ENCODE results near the gene SDF4. TPM values are rescaled to one million over a fixed set of nuclear protein-coding genes. Genes with fewer than 3 reads are reported as not detected.
A peak's percentile ranks its signal among the peaks of the same experiment; 100 is the strongest.

SDF4 gene
- total and polyA plus RNA-seq, 2 of the 13 experiments (the other 11 are each of a cell fraction or from before 2014, with no cell fraction given), result 80.8 to 107 TPM

- no peak for TF ChIP-seq BRF2 (CRISPR knock-in tag; IDR thresholded peaks at IDR 0.05)
- TF ChIP-seq ZFP36 (IDR thresholded peaks at IDR 0.05; ENCODE audit: borderline replicate concordance, low read depth, low read length, partially characterized antibody), result no peak
- TF ChIP-seq RBM22 (optimal IDR thresholded peaks at IDR 0.05; ENCODE audit: low read length), result peak; percentile 28
- TF ChIP-seq ZNF431 (CRISPR knock-in tag; IDR thresholded peaks at IDR 0.05; ENCODE audit: borderline replicate concordance, low read depth), result 0 out of 2 replicates have a peak, but pooled peaks have one; percentile 27
- peak; percentile 97 for TF ChIP-seq AKAP8 (CRISPR knock-in tag; IDR thresholded peaks at IDR 0.05)
- peak; percentile 27; the same call in 1 of the 2 replicates for TF ChIP-seq HOXA3 (CRISPR knock-in tag; IDR thresholded peaks at IDR 0.05)
- TF ChIP-seq THYN1 (CRISPR knock-in tag; IDR thresholded peaks at IDR 0.05; ENCODE audit: borderline replicate concordance, low read depth), result no peak
- 0 out of 2 replicates have a peak, but pooled peaks have one; percentile 18 for TF ChIP-seq RBFOX2 (IDR thresholded peaks at IDR 0.05; ENCODE audit: low read depth, low read length)
Measured at GRCh38 chr1:1235016-1235744, 3.4 kb upstream of the SDF4 start (continued).

DNA sequence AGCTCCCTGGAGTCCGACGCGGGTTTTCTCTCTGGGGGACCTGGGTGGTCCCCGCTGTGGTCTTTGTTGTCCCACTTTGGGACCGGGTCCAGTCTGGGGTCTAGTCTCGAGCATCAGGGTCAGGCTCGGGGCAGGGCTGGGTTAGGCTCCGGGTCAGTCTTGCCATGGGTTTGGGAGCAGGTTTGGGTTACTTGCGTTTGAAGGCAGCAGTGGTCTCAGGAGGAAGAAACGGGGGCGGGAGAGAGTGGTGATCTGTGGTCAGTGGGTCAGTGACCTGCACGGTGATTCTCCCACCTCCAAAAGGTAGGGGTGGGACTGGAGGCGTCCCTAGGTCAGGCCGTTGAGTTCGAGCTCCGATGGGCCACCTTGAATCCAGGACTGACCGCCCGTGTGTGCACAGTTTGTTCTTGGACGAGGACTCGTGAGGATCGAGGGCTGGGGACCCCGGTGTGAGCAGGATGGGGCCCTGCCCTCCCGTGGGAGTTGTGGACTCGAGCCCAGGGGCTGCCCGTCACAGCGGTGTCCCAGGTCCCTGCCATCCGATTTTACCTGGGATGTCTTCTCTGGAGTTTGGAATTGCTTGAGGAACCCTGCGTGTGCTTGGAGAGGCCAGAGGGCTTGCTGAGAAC is 2.5 kb upstream of the SDF4 start:
- Histone ChIP-seq H3K4me2 (ENCODE audit: low read depth, low read length) (no peak overlapping the region; the same call in 1 of the 2 replicates), H3K79me2 (ENCODE audit: insufficient read depth, low read length) (peaks cover 26% of the 10 kb centered on the region), H3K4me3 (replicated peaks in 1 of 3; ENCODE audit: insufficient read depth in 1 of 3, low read depth in 2 of 3, low read length in 3 of 3) (no peak overlapping the region), H3K27me3 (ENCODE audit: control insufficient read depth in 1 of 2, insufficient read depth in 2 of 2, low read length in 2 of 2) (no peaks in the 10 kb centered on the region; a peak in 2 of 5 replicates), H3K36me3 (replicated peaks in 1 of 2; ENCODE audit: control insufficient read depth in 1 of 2, insufficient read depth in 2 of 2, low read length in 2 of 2) (no peaks in the 10 kb centered on the region; a peak in 1 of 5 replicates), H3K27ac (ENCODE audit: extremely low read length, insufficient read depth, low read length) (no peak overlapping the region), H3K9me3 (ENCODE audit: low read length) (no peaks in the 10 kb centered on the region), H2AFZ (ENCODE audit: low read length) (no peak overlapping the region), H3K9ac (ENCODE audit: insufficient read depth, low read depth, low read length) (no peak overlapping the region), H4K20me1 (ENCODE audit: insufficient read depth, low read length) (no peaks in the 10 kb centered on the region), H3K4me1 (ENCODE audit: insufficient read depth, low read length) (peaks cover 84% of the 10 kb centered on the region)
- no peak for FAIRE-seq
- intact Hi-C loops (cut with micrococcal nuclease; ENCODE audit: unreplicated experiment), result loop anchor here (5.0 to 10.0 kb wide), 3 partner anchors 59 to 229 kb away; partner anchors contain the start of genes HES4 and TTLL10
- DNase-seq (ENCODE audit: low spot score), result no peak
- ATAC-seq, result no peak
- in situ Hi-C loops (cut with HindIII; ENCODE audit: extremely low pct_ligation_motif_present, low pct_unique_long_range_greater_than_20kb), result no loop called here
- 89% methylated on average over 22 of the region's 28 CpGs for WGBS (ENCODE audit: low lambda C conversion rate)
- no TSS peak for BruUV-seq (replicated peaks)
- ChIA-PET POLR2A (no interaction called here), CTCF (ENCODE audit: low intra/inter-chr PET ratio, low total read pairs) (no interaction called here)
- TF ChIP-seq AGO2 (optimal IDR thresholded peaks at IDR 0.05; ENCODE audit: low read depth, low read length) (peak; percentile 86), ZNF589 (CRISPR knock-in tag; conservative IDR thresholded peaks at IDR 0.05) (0 out of 2 replicates have a peak, but pooled peaks have one; percentile 25), ZNF605 (CRISPR knock-in tag; IDR thresholded peaks at IDR 0.05) (no peak), RBFOX2 (IDR thresholded peaks at IDR 0.05; ENCODE audit: low read depth, low read length) (peak; percentile 47), ZFP41 (CRISPR knock-in tag; IDR thresholded peaks at IDR 0.05; ENCODE audit: borderline replicate concordance) (no peak), ZC3H13 (CRISPR knock-in tag; IDR thresholded peaks at IDR 0.05) (peak; percentile 82; the same call in 1 of the 2 replicates), CERS6 (CRISPR knock-in tag; IDR thresholded peaks at IDR 0.05) (no peak), ZNF20 (CRISPR knock-in tag; IDR thresholded peaks at IDR 0.05) (no peak), ATF7-NPFF (CRISPR knock-in tag; IDR thresholded peaks at IDR 0.05; ENCODE audit: low read depth) (no peak)
- TF ChIP-seq, protein P1, sequence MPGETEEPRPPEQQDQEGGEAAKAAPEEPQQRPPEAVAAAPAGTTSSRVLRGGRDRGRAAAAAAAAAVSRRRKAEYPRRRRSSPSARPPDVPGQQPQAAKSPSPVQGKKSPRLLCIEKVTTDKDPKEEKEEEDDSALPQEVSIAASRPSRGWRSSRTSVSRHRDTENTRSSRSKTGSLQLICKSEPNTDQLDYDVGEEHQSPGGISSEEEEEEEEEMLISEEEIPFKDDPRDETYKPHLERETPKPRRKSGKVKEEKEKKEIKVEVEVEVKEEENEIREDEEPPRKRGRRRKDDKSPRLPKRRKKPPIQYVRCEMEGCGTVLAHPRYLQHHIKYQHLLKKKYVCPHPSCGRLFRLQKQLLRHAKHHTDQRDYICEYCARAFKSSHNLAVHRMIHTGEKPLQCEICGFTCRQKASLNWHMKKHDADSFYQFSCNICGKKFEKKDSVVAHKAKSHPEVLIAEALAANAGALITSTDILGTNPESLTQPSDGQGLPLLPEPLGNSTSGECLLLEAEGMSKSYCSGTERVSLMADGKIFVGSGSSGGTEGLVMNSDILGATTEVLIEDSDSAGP (CRISPR knock-in tag; IDR thresholded peaks at IDR 0.05; ENCODE audit: borderline replicate concordance), result 0 out of 2 replicates have a peak, but pooled peaks have one; percentile 4
